Fibroblast of pulmonary artery (primary cell): ENCODE data around the gene PAPSS2.

Source experiments
- DNase-seq: peaks from one replicate; pipeline ENCODE4 v3.0.0-alpha.2; 2010; ENCODE audit warnings: low read depth
- H3K4me3 ChIP-seq: replicated peaks from 2 replicates; pipeline ENCODE4 v1.5.1; 2011; ENCODE audit warnings: low read depth, mild to moderate bottlenecking, control low read depth, low read length, moderate library complexity
- CTCF ChIP-seq: IDR thresholded peaks from 2 replicates; pipeline ENCODE4 v1.5.1; 2011; ENCODE audit warnings: mild to moderate bottlenecking, control low read depth, low read length, inconsistent platforms; ENCODE audit errors: missing control alignments

The PAPSS2 gene

GRCh38 chr10:87651801-87652200 lies 7.9 kb upstream of the PAPSS2 start:
- no peak for TF ChIP-seq CTCF
- no peak for DNase-seq
- no peak overlapping the region for H3K4me3 ChIP-seq

GRCh38 chr10:87652261-87652660 lies 7.4 kb upstream of the PAPSS2 start:
- TF ChIP-seq CTCF: no peak
- no peak for DNase-seq
- H3K4me3 ChIP-seq: no peak overlapping the region

- DNase-seq: no peak
- H3K4me3 ChIP-seq: no peak overlapping the region
- TF ChIP-seq CTCF: no peak
Measured at GRCh38 chr10:87654212-87654611, 5.5 kb upstream of the PAPSS2 start.

- peak; percentile 73 for TF ChIP-seq CTCF
- no peak overlapping the region for H3K4me3 ChIP-seq
- peak; percentile 74 for DNase-seq
Measured at GRCh38 chr10:87656431-87657072, 3.1 kb upstream of the PAPSS2 start.

- no peak for TF ChIP-seq CTCF
- H3K4me3 ChIP-seq: no peak overlapping the region
- peak; percentile 91 for DNase-seq
Measured at GRCh38 chr10:87657371-87657770, 2.3 kb upstream of the PAPSS2 start.

- DNase-seq: no peak
- no peak for TF ChIP-seq CTCF
- H3K4me3 ChIP-seq: no peak overlapping the region
Measured at GRCh38 chr10:87658321-87658795, 1.3 kb upstream of the PAPSS2 start.
